ENCODE data around the gene IGSF21.

The IGSF21 gene

GRCh38 chr1:18064534-18064933, 43.1 kb upstream of the IGSF21 start:
- Mint-ChIP-seq H3K4me1 (no peaks in the 10 kb centered on the region), H3K36me3 (ENCODE audit: low read depth) (no peaks in the 10 kb centered on the region), H3K9me3 (no peaks in the 10 kb centered on the region), H3K27ac (no peak overlapping the region), H3K27me3 (ENCODE audit: low read depth, poor library complexity) (peaks cover 43% of the 10 kb centered on the region), H3K4me3 (no peak overlapping the region)
- no peak for DNase-seq
- no peak for TF ChIP-seq CTCF (IDR thresholded peaks at IDR 0.05)

GRCh38 chr1:18066576-18066975, 41.0 kb upstream of the IGSF21 start:
- Mint-ChIP-seq H3K36me3 (ENCODE audit: low read depth) (no peaks in the 10 kb centered on the region), H3K27me3 (ENCODE audit: low read depth, poor library complexity) (peaks cover 35% of the 10 kb centered on the region), H3K4me1 (no peaks in the 10 kb centered on the region), H3K27ac (no peak overlapping the region), H3K9me3 (no peaks in the 10 kb centered on the region), H3K4me3 (no peak overlapping the region)
- no peak for TF ChIP-seq CTCF (IDR thresholded peaks at IDR 0.05)
- no peak for DNase-seq

GRCh38 chr1:18069903-18070302, 37.7 kb upstream of the IGSF21 start:
- Mint-ChIP-seq H3K27ac (no peak overlapping the region), H3K4me1 (peaks cover 8% of the 10 kb centered on the region), H3K4me3 (no peak overlapping the region), H3K9me3 (no peaks in the 10 kb centered on the region), H3K36me3 (ENCODE audit: low read depth) (no peaks in the 10 kb centered on the region), H3K27me3 (ENCODE audit: low read depth, poor library complexity) (peaks cover 29% of the 10 kb centered on the region)
- TF ChIP-seq CTCF (IDR thresholded peaks at IDR 0.05) = no peak
- no peak for DNase-seq

GRCh38 chr1:18072066-18072465, 35.5 kb upstream of the IGSF21 start:
- Mint-ChIP-seq H3K4me3 (no peak overlapping the region), H3K27ac (no peak overlapping the region), H3K36me3 (ENCODE audit: low read depth) (no peaks in the 10 kb centered on the region), H3K9me3 (no peaks in the 10 kb centered on the region), H3K27me3 (ENCODE audit: low read depth, poor library complexity) (peaks cover 28% of the 10 kb centered on the region), H3K4me1 (peaks cover 8% of the 10 kb centered on the region)
- TF ChIP-seq CTCF (IDR thresholded peaks at IDR 0.05) = no peak
- no peak for DNase-seq

GRCh38 chr1:18073066-18073642, 34.4 kb upstream of the IGSF21 start:
- no peak for DNase-seq
- Mint-ChIP-seq H3K36me3 (ENCODE audit: low read depth) (no peaks in the 10 kb centered on the region), H3K4me1 (peaks cover 8% of the 10 kb centered on the region), H3K27ac (no peak overlapping the region), H3K27me3 (ENCODE audit: low read depth, poor library complexity) (peaks cover 33% of the 10 kb centered on the region), H3K4me3 (no peak overlapping the region), H3K9me3 (no peaks in the 10 kb centered on the region)
- no peak for TF ChIP-seq CTCF (IDR thresholded peaks at IDR 0.05)

GRCh38 chr1:18077657-18078215, 29.9 kb upstream of the IGSF21 start:
- Mint-ChIP-seq H3K4me3 (no peak overlapping the region), H3K4me1 (peaks cover 9% of the 10 kb centered on the region), H3K27ac (no peak overlapping the region), H3K9me3 (no peaks in the 10 kb centered on the region), H3K27me3 (ENCODE audit: low read depth, poor library complexity) (peaks cover 45% of the 10 kb centered on the region), H3K36me3 (ENCODE audit: low read depth) (no peaks in the 10 kb centered on the region)
- DNase-seq = no peak
- no peak for TF ChIP-seq CTCF (IDR thresholded peaks at IDR 0.05)

Measured in nephron progenitor cell (in vitro differentiated cells).